GM18873 (cell line): ENCODE measurements around the gene XPC.
"Not testable (repeated sequence)": the region's sequence is repeated elsewhere in the genome, so short reads cannot be mapped to it uniquely, and the experiment has no call there.

ENCODE experiments used
- ATAC-seq: cut with Tn5 transposase; IDR thresholded peaks from one replicate; pipeline ENCODE4 v1.9.1; 2021; ENCODE audit warnings: mild to moderate bottlenecking, moderate library complexity, moderate number of reproducible peaks; ENCODE audit not compliant: unreplicated experiment, low FRiP score

XPC gene

GRCh38 chr3:14122301-14122700, 56.1 kb downstream of the XPC start:
- no peak for ATAC-seq

- ATAC-seq = no peak
Observed at GRCh38 chr3:14121859-14122258, 56.5 kb downstream of the XPC start.

- not testable (repeated sequence) for ATAC-seq
Observed at GRCh38 chr3:14120921-14121448, 57.4 kb downstream of the XPC start.

DNA sequence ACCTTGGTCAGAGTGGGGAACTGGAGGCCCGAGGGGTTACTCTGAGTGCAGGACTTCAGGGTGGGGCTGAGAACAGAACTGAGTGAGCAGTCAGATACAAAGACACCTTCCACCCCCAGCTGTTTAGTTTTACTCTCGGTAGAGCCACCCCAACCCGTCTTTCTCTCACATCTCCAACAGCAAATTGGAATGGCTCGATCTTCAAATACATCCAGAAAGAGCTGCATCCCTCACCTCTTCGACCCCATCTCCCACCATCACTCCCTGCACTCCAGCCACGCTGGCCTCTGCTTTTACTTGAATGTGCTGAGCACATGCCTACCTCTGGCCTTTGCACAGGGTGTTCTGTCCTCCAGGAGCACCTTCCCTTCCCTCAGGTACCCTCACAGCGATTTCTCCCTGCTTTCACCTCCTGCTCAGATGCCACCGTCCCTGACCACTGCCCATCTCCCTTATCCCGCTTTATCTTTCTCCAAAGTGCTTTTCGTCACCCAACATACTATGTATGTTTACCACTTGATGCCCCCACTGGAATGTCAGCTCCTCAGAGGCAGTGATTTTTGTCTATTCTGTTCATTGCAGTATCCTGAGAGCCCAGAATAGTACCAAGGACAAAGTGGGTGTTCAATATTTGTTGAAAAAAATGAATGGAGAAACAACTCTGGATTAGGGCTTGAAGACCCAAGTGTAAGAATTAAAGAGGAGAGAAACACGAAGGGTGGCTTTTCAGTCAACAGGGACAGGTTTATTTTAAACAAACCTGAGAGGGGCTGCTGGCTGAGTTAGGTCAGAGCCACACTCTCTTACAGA, 58.1 kb downstream of the XPC start:
- ATAC-seq = no peak

- no peak for ATAC-seq
Observed at GRCh38 chr3:14119651-14120050, 58.8 kb downstream of the XPC start.

- no peak for ATAC-seq
Observed at GRCh38 chr3:14118400-14119381, 59.7 kb downstream of the XPC start.

GRCh38 chr3:14117468-14118399, 60.7 kb downstream of the XPC start:
- ATAC-seq = no peak

GRCh38 chr3:14113965-14114635, 64.3 kb downstream of the XPC start:
- ATAC-seq = no peak

DNA sequence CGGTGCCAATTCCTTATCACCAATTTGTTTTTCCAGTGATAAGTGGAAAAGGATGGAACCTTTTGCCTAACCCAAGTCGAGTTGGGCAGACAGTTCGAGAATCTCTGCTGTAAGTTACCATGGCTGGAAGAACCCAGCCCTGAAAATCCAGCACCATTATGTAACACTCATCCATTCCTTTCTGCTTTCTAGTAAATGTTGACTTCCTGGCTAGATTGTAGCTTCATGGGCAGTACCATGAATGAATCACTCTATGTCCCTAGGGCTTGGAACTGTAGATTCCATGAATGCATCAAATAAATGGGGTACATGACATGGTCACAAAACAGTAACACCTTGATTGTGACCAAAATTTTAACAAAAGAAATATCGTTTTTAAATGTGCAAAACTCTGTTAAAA, 67.7 kb downstream of the XPC start:
- ATAC-seq = no peak

- not testable (repeated sequence) for ATAC-seq
Observed at GRCh38 chr3:14109821-14110220, 68.6 kb downstream of the XPC start.

DNA sequence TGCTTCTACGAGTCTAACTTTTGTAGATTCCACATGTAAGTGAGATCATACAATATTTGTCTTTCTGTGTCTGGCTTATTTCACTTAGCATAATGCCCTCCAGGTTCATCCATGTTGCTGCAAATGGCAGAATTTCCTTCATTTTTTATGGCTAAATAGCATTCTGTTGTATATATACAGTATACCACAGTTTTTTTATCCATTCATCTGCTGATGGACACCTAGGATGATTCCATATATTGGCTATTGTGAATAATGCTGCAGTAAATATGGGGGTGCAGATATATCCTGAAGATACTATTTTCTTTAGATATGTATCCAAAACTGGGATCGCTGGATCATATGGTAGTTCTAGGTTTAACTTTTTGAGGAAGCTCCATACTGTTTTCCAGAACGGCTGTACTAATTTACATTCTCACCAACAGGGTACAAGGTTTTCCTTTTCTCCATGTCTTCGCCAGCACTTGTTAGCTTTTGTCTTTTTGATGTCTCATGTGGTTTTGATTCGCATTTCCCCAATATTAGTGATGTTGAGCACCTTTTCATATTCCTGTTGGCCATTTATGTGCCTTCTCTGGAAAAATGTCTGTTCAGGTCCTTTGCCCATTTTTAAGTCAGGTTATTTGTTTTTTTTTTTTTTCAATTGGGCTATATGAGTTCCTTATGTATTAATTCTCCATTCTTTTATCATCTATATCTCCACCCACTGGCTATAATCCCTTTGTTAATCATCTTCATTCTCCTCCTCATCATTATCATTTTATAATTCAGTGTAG, 80.6 kb downstream of the XPC start:
- no peak for ATAC-seq

DNA sequence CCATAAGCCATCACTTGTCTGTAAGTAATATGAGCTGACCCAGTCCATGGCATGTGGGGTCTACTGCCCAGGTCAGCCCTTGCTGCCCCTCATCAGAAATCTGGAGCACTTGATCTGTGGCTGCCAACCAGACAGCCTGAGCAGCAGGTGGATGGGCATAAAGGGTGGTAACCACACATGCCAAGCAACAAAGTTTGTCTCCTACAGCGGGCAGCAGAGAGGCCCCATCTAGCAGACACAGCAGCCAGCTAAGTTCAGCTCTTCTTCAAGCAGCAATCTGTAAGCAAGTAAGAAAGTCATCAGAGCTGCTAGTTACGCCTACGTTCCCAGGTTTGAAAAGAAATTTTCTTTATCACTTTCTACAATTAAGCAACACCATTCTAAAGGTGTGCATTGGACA, 81.7 kb downstream of the XPC start:
- ATAC-seq = no peak
